ENCODE measurements around the gene SERPINB7. TPM values are rescaled to one million over a fixed set of nuclear protein-coding genes. Genes with fewer than 3 reads are reported as not detected.

SERPINB7 gene
- polyA plus RNA-seq, 1 donor (not counting 4 experiments of a cell fraction or from before 2014, with no cell fraction given): 408 TPM

- no peak overlapping the region for H3K9ac ChIP-seq (ENCODE audit: control insufficient read depth, extremely low read depth, insufficient read depth, low read length)
- dilution Hi-C loops (cut with MboI; ENCODE audit: extremely low pct_ligation_motif_present, low sequenced_read_pairs): no loop called here
These were observed 42.3 kb downstream of the SERPINB7 start for GRCh38 chr18:63817441-63818051.

GRCh38 chr18:63818212-63818611 lies 43.0 kb downstream of the SERPINB7 start:
- Histone ChIP-seq H3K9me1 (ENCODE audit: control insufficient read depth, extremely low read depth, insufficient read depth, low read length) (no peaks in the 10 kb centered on the region), H3K36me3 (ENCODE audit: control insufficient read depth in 2 of 2, extremely low read depth in 1 of 2, insufficient read depth in 2 of 2, low read length in 2 of 2) (no peaks in the 10 kb centered on the region), H3K4me3 (ENCODE audit: control insufficient read depth in 2 of 3, extremely low read depth in 1 of 3, insufficient read depth in 2 of 3, low read depth in 1 of 3, low read length in 3 of 3) (no peak overlapping the region), H3K9me3 (ENCODE audit: control insufficient read depth, low read depth, low read length) (no peaks in the 10 kb centered on the region), H3K27me3 (ENCODE audit: control insufficient read depth, extremely low read depth, insufficient read depth, low read length) (no peaks in the 10 kb centered on the region), H4K20me1 (ENCODE audit: control insufficient read depth, extremely low read depth, insufficient read depth, low read length) (no peaks in the 10 kb centered on the region), H3K79me2 (ENCODE audit: control insufficient read depth, insufficient read depth, low read length) (no peaks in the 10 kb centered on the region), H2AFZ (ENCODE audit: control insufficient read depth, low read length) (peak overlapping the region; percentile 69), H3K4me1 (ENCODE audit: control insufficient read depth, extremely low read depth, insufficient read depth, low read length) (peaks cover 6% of the 10 kb centered on the region), H3K9ac (ENCODE audit: control insufficient read depth, extremely low read depth, insufficient read depth, low read length) (no peak overlapping the region), H3K27ac (ENCODE audit: control insufficient read depth, insufficient read depth, low read length) (no peak overlapping the region), H3K4me2 (ENCODE audit: control insufficient read depth, extremely low read depth, insufficient read depth, low read depth, low read length) (no peak overlapping the region)
- TF ChIP-seq EZH2 (IDR thresholded peaks at IDR 0.05; ENCODE audit: low read length): no peak
- TF ChIP-seq CTCF (optimal IDR thresholded peaks at IDR 0.05 in 1 of 3, IDR thresholded peaks at IDR 0.05 in 1 of 3, conservative IDR thresholded peaks at IDR 0.05 in 1 of 3; ENCODE audit: extremely low read depth in 1 of 3, insufficient read depth in 2 of 3, low read length in 3 of 3): no peak
- DNase-seq (ENCODE audit: low read depth, low spot score) (no peak), FAIRE-seq (peak; percentile 64)
- dilution Hi-C loops (cut with MboI; ENCODE audit: extremely low pct_ligation_motif_present, low sequenced_read_pairs): no loop called here

More at GRCh38 chr18:63817441-63818051, 42.3 kb downstream of the SERPINB7 start:
- no peak overlapping the region for H3K4me3 ChIP-seq (ENCODE audit: control insufficient read depth in 2 of 3, extremely low read depth in 1 of 3, insufficient read depth in 2 of 3, low read depth in 1 of 3, low read length in 3 of 3)
- no peak overlapping the region for H3K27ac ChIP-seq (ENCODE audit: control insufficient read depth, insufficient read depth, low read length)
- no peaks in the 10 kb centered on the region for H3K27me3 ChIP-seq (ENCODE audit: control insufficient read depth, extremely low read depth, insufficient read depth, low read length)
- no peak for TF ChIP-seq CTCF (optimal IDR thresholded peaks at IDR 0.05 in 1 of 3, IDR thresholded peaks at IDR 0.05 in 1 of 3, conservative IDR thresholded peaks at IDR 0.05 in 1 of 3; ENCODE audit: extremely low read depth in 1 of 3, insufficient read depth in 2 of 3, low read length in 3 of 3)
- no peak for TF ChIP-seq EZH2 (IDR thresholded peaks at IDR 0.05; ENCODE audit: low read length)
- H3K9me1 ChIP-seq (ENCODE audit: control insufficient read depth, extremely low read depth, insufficient read depth, low read length): no peaks in the 10 kb centered on the region
- DNase-seq (ENCODE audit: low read depth, low spot score) (no peak), FAIRE-seq (no peak)
- no peaks in the 10 kb centered on the region for H3K9me3 ChIP-seq (ENCODE audit: control insufficient read depth, low read depth, low read length)
- H3K4me1 ChIP-seq (ENCODE audit: control insufficient read depth, extremely low read depth, insufficient read depth, low read length): peaks cover 6% of the 10 kb centered on the region
- no peaks in the 10 kb centered on the region for H3K36me3 ChIP-seq (ENCODE audit: control insufficient read depth in 2 of 2, extremely low read depth in 1 of 2, insufficient read depth in 2 of 2, low read length in 2 of 2)
- H3K4me2 ChIP-seq (ENCODE audit: control insufficient read depth, extremely low read depth, insufficient read depth, low read depth, low read length): no peak overlapping the region
- no peak overlapping the region for H2AFZ ChIP-seq (ENCODE audit: control insufficient read depth, low read length)
- H3K79me2 ChIP-seq (ENCODE audit: control insufficient read depth, insufficient read depth, low read length): no peaks in the 10 kb centered on the region
- no peaks in the 10 kb centered on the region for H4K20me1 ChIP-seq (ENCODE audit: control insufficient read depth, extremely low read depth, insufficient read depth, low read length)

Data from keratinocyte (primary cell).